Measurements from ENCODE around the gene ROR2. TPM values are rescaled to one million over a fixed set of nuclear protein-coding genes. Genes with fewer than 3 reads are reported as not detected.

Gene ROR2
- polyA plus RNA-seq, 3 donors: not detected

- TF ChIP-seq CTCF (IDR thresholded peaks at IDR 0.05): no peak
- Histone ChIP-seq H2AFZ (ENCODE audit: insufficient read depth, low read depth, low read length, poor library complexity, severe bottlenecking) (no peak overlapping the region), H3K4me1 (ENCODE audit: control insufficient read depth in 1 of 2, insufficient read depth in 2 of 2, low read length in 2 of 2) (no peaks in the 10 kb centered on the region), H4K20me1 (ENCODE audit: insufficient read depth, low read length) (no peaks in the 10 kb centered on the region), H3K9ac (ENCODE audit: insufficient read depth, low read length, poor library complexity, severe bottlenecking) (no peak overlapping the region), H3K79me2 (ENCODE audit: insufficient read depth, low read length) (no peaks in the 10 kb centered on the region), H3K36me3 (replicated peaks in 1 of 2; ENCODE audit: control insufficient read depth in 1 of 2, insufficient read depth in 2 of 2, low read length in 2 of 2) (no peaks in the 10 kb centered on the region), H3K4me2 (replicated peaks; ENCODE audit: extremely low read depth, low read length, poor library complexity, severe bottlenecking) (no peak overlapping the region), H3K27ac (ENCODE audit: low read depth in 1 of 2, low read length in 2 of 2) (no peak overlapping the region), H3K4me3 (replicated peaks in 1 of 3; ENCODE audit: low read depth in 2 of 3, low read length in 3 of 3) (no peak overlapping the region), H3K9me3 (replicated peaks in 1 of 2; ENCODE audit: control insufficient read depth in 1 of 2, insufficient read depth in 1 of 2, low read length in 2 of 2) (no peaks in the 10 kb centered on the region), H3K27me3 (ENCODE audit: control insufficient read depth in 2 of 2, insufficient read depth in 2 of 2, low read length in 2 of 2) (no peaks in the 10 kb centered on the region)
- no peak for DNase-seq
- H3K9me3 Mint-ChIP-seq: peaks cover 0 to 7% (median 2%) of the 10 kb centered on the region in 7 donors
- H3K4me3 Mint-ChIP-seq: no peak overlapping the region
- peaks cover 4 to 25% (median 15%) of the 10 kb centered on the region in 3 donors for H3K27me3 Mint-ChIP-seq (ENCODE audit: low read depth in 3 of 3)
- no peaks in the 10 kb centered on the region for H3K4me1 Mint-ChIP-seq
- WGBS (ENCODE audit: insufficient coverage): no CpG with 5 or more reads among the region's 2 CpGs
- no peak overlapping the region for H3K27ac Mint-ChIP-seq
- intact Hi-C loops (cut with micrococcal nuclease): no loop called here
- H3K36me3 Mint-ChIP-seq: no peaks in the 10 kb centered on the region
Measured at GRCh38 chr9:91580136-91580535, 369.9 kb downstream of the ROR2 start.

- H3K4me1 Mint-ChIP-seq: no peaks in the 10 kb centered on the region
- WGBS (ENCODE audit: insufficient coverage): no CpG with 5 or more reads among the region's 2 CpGs
- no peak overlapping the region for H3K9ac ChIP-seq (ENCODE audit: insufficient read depth, low read length, poor library complexity, severe bottlenecking)
- no peak for TF ChIP-seq CTCF (IDR thresholded peaks at IDR 0.05)
- H3K4me3 ChIP-seq (replicated peaks in 1 of 3; ENCODE audit: low read depth in 2 of 3, low read length in 3 of 3): no peak overlapping the region
- no peaks in the 10 kb centered on the region for H3K9me3 ChIP-seq (replicated peaks in 1 of 2; ENCODE audit: control insufficient read depth in 1 of 2, insufficient read depth in 1 of 2, low read length in 2 of 2)
- H3K4me1 ChIP-seq (ENCODE audit: control insufficient read depth in 1 of 2, insufficient read depth in 2 of 2, low read length in 2 of 2): no peaks in the 10 kb centered on the region
- H3K4me2 ChIP-seq (replicated peaks; ENCODE audit: extremely low read depth, low read length, poor library complexity, severe bottlenecking): no peak overlapping the region
- no peaks in the 10 kb centered on the region for H4K20me1 ChIP-seq (ENCODE audit: insufficient read depth, low read length)
- H3K27ac Mint-ChIP-seq: no peak overlapping the region
- H3K79me2 ChIP-seq (ENCODE audit: insufficient read depth, low read length): no peaks in the 10 kb centered on the region
- intact Hi-C loops (cut with micrococcal nuclease): no loop called here
- no peak overlapping the region for H2AFZ ChIP-seq (ENCODE audit: insufficient read depth, low read depth, low read length, poor library complexity, severe bottlenecking)
- H3K4me3 Mint-ChIP-seq: no peak overlapping the region
- peaks cover 6 to 25% (median 15%) of the 10 kb centered on the region in 3 donors for H3K27me3 Mint-ChIP-seq (ENCODE audit: low read depth in 3 of 3)
- peaks cover 0 to 4% (median 2%) of the 10 kb centered on the region in 7 donors for H3K9me3 Mint-ChIP-seq
- no peaks in the 10 kb centered on the region for H3K36me3 Mint-ChIP-seq
- H3K27ac ChIP-seq (ENCODE audit: low read depth in 1 of 2, low read length in 2 of 2): no peak overlapping the region
- no peaks in the 10 kb centered on the region for H3K36me3 ChIP-seq (replicated peaks in 1 of 2; ENCODE audit: control insufficient read depth in 1 of 2, insufficient read depth in 2 of 2, low read length in 2 of 2)
- H3K27me3 ChIP-seq (ENCODE audit: control insufficient read depth in 2 of 2, insufficient read depth in 2 of 2, low read length in 2 of 2): no peaks in the 10 kb centered on the region
- no peak for DNase-seq
Measured at GRCh38 chr9:91578911-91579310, 371.1 kb downstream of the ROR2 start.
